Loucy (cell line): Measurements from ENCODE around the gene TBX19.
A peak's percentile ranks its signal among the peaks of the same experiment; 100 is the strongest.

ENCODE experiments used
- H2AFZ ChIP-seq: fragments of 200-600 bp; sonication (generic); 2 replicates; pipeline ENCODE4 v1.6.0; 2016; ENCODE audit warnings: antibody characterized with exemption, mild to moderate bottlenecking, low read length, moderate library complexity
- H3F3A ChIP-seq: fragments of 200-600 bp; 2 replicates; pipeline ENCODE4 v1.6.0; 2016; ENCODE audit warnings: antibody characterized with exemption, low read depth, mild to moderate bottlenecking
- H3K27me3 ChIP-seq: fragments of 200-600 bp; sonication (generic); 2 replicates; pipeline ENCODE4 v1.6.1; 2014; ENCODE audit warnings: low read length, mild to moderate bottlenecking; ENCODE audit not compliant: insufficient read depth, poor library complexity, severe bottlenecking
- H3K36me3 ChIP-seq: fragments of 200-600 bp; sonication (generic); 2 replicates; pipeline ENCODE4 v1.6.1; 2016; ENCODE audit warnings: low read length; ENCODE audit not compliant: insufficient read depth
- H3K4me1 ChIP-seq: fragments of 200-600 bp; sonication (generic); 2 replicates; pipeline ENCODE4 v1.5.1; 2014; ENCODE audit warnings: low read length, mild to moderate bottlenecking; ENCODE audit not compliant: insufficient read depth, poor library complexity, severe bottlenecking
- H3K4me2 ChIP-seq: fragments of 200-600 bp; sonication (generic); 2 replicates; pipeline ENCODE4 v1.6.0; 2014; ENCODE audit warnings: antibody characterized with exemption, low read length, low read depth, mild to moderate bottlenecking; ENCODE audit not compliant: poor library complexity, severe bottlenecking
- H3K4me3 ChIP-seq: fragments of 200-600 bp; sonication (generic); 2 replicates; pipeline ENCODE4 v1.5.1; 2014; ENCODE audit warnings: low read length, mild to moderate bottlenecking, mixed read lengths; ENCODE audit not compliant: poor library complexity, severe bottlenecking
- H3K79me2 ChIP-seq: fragments of 200-600 bp; sonication (generic); 2 replicates; pipeline ENCODE4 v1.6.1; 2014; ENCODE audit warnings: low read length; ENCODE audit not compliant: insufficient read depth
- H3K9ac ChIP-seq: fragments of 200-600 bp; sonication (generic); 2 replicates; pipeline ENCODE4 v1.6.0; 2014; ENCODE audit warnings: mild to moderate bottlenecking, low read depth, low read length, moderate library complexity; ENCODE audit not compliant: poor library complexity, severe bottlenecking
- H3K9me2 ChIP-seq: fragments of 200-600 bp; sonication (generic); replicated peaks from 2 replicates; pipeline ENCODE4 v1.6.1; 2016; ENCODE audit warnings: low read depth, low read length, mixed read lengths
- H3K9me3 ChIP-seq: fragments of 200-600 bp; sonication (generic); 2 replicates; pipeline ENCODE4 v1.6.1; 2014; ENCODE audit warnings: mild to moderate bottlenecking, antibody characterized with exemption, low read length, low read depth; ENCODE audit not compliant: insufficient read depth
- H4K20me1 ChIP-seq: fragments of 200-600 bp; sonication (generic); 2 replicates; pipeline ENCODE4 v1.6.0; 2014; ENCODE audit warnings: antibody characterized with exemption, low read length, mild to moderate bottlenecking; ENCODE audit not compliant: insufficient read depth, poor library complexity, severe bottlenecking
- EZH2phosphoT487 ChIP-seq: fragments of 200-600 bp; IDR thresholded peaks from 2 replicates; pipeline ENCODE4 v1.6.1; 2018; ENCODE audit warnings: antibody characterized with exemption, mild to moderate bottlenecking, moderate library complexity, borderline replicate concordance
- TF ChIP-seq, protein P1 (sequence below): fragments of 200-600 bp; sonication (generic); conservative IDR thresholded peaks from 2 replicates; pipeline ENCODE4 v1.5.1; 2014; ENCODE audit warnings: mild to moderate bottlenecking, antibody characterized with exemption, low read length

Gene TBX19

DNA sequence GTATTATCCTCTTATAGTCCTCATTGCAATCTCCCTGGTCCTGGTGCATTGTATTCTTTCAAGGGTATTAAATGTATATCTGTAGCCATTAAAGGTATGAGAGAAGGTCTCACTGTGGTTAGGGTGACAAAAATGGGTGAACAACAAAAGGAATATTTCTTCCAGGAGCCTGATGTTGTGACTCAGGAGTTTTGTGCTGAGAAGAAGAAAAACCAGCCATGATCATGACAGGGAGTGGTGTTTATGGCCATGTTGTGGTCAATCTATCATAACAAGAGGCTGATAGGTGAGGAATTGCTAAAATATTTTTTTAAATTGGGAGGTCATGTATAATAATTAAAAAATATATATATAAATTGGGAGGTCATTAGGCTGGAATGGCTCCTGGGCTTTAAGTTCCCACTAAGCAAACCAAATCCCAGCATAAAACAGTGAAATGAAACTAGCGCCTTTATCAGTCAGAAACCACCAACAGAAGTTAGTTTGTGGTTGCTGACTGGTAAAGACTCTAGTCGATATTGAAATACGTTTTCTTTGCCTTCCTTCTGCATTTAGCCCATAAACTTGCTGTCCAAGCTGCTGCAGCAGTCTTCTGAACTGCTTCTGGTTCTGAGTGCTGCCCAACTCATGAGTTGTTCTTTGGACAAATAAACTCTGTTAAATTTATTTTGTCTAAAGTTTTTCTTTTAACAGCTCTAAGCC lies 60.3 kb downstream of the TBX19 start:
- no peak overlapping the region for H2AFZ ChIP-seq

DNA sequence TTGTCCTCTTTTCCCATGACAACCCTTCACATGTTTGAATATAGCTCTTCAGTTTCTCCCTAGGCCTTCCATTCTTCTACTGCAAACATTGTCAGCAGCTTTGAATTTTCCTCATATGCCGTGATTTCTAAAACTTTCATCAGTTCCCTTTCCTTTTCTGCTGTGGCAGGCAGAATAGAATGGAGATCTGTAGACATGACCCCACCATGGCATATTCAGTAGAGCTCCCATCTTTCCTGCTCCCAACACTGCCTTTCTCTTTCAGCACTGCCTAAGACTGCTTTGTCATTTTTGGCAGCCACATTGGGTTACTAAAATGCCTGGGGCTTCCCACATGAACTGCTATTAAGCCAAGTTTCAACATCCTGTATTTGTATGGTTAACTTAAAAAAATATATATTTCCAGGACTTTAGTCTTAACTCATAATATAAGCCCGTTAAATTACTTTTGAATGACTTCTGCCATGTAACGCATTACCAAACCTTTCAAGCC lies 60.9 kb downstream of the TBX19 start:
- no peaks in the 10 kb centered on the region for H3K36me3 ChIP-seq
- peaks cover 6% of the 10 kb centered on the region for H3K4me1 ChIP-seq
- no peak overlapping the region for H2AFZ ChIP-seq
- no peaks in the 10 kb centered on the region for H3K27me3 ChIP-seq
- no peak overlapping the region for H3K9ac ChIP-seq
- no peak overlapping the region for H3K4me2 ChIP-seq
- no peaks in the 10 kb centered on the region for H3K79me2 ChIP-seq
- no peaks in the 10 kb centered on the region for H3K9me3 ChIP-seq
- no peak overlapping the region for H3K4me3 ChIP-seq
- no peak for TF ChIP-seq EZH2phosphoT487
- TF ChIP-seq, protein P1, sequence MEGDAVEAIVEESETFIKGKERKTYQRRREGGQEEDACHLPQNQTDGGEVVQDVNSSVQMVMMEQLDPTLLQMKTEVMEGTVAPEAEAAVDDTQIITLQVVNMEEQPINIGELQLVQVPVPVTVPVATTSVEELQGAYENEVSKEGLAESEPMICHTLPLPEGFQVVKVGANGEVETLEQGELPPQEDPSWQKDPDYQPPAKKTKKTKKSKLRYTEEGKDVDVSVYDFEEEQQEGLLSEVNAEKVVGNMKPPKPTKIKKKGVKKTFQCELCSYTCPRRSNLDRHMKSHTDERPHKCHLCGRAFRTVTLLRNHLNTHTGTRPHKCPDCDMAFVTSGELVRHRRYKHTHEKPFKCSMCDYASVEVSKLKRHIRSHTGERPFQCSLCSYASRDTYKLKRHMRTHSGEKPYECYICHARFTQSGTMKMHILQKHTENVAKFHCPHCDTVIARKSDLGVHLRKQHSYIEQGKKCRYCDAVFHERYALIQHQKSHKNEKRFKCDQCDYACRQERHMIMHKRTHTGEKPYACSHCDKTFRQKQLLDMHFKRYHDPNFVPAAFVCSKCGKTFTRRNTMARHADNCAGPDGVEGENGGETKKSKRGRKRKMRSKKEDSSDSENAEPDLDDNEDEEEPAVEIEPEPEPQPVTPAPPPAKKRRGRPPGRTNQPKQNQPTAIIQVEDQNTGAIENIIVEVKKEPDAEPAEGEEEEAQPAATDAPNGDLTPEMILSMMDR: no peak
- no peaks in the 10 kb centered on the region for H4K20me1 ChIP-seq
- H3F3A ChIP-seq: no peaks in the 10 kb centered on the region
- H3K9me2 ChIP-seq: no peaks in the 10 kb centered on the region

More for the DNA sequence above, 60.3 kb downstream of the TBX19 start:
- no peak overlapping the region for H3K4me3 ChIP-seq
- H3K9me2 ChIP-seq: no peaks in the 10 kb centered on the region
- no peaks in the 10 kb centered on the region for H4K20me1 ChIP-seq
- TF ChIP-seq EZH2phosphoT487: no peak
- TF ChIP-seq, protein P1: no peak
- H3K36me3 ChIP-seq: no peaks in the 10 kb centered on the region
- no peak overlapping the region for H3K9ac ChIP-seq
- no peaks in the 10 kb centered on the region for H3K79me2 ChIP-seq
- no peaks in the 10 kb centered on the region for H3F3A ChIP-seq
- H3K9me3 ChIP-seq: no peaks in the 10 kb centered on the region
- H3K4me1 ChIP-seq: peaks cover 6% of the 10 kb centered on the region
- no peak overlapping the region for H3K4me2 ChIP-seq
- H3K27me3 ChIP-seq: no peaks in the 10 kb centered on the region

DNA sequence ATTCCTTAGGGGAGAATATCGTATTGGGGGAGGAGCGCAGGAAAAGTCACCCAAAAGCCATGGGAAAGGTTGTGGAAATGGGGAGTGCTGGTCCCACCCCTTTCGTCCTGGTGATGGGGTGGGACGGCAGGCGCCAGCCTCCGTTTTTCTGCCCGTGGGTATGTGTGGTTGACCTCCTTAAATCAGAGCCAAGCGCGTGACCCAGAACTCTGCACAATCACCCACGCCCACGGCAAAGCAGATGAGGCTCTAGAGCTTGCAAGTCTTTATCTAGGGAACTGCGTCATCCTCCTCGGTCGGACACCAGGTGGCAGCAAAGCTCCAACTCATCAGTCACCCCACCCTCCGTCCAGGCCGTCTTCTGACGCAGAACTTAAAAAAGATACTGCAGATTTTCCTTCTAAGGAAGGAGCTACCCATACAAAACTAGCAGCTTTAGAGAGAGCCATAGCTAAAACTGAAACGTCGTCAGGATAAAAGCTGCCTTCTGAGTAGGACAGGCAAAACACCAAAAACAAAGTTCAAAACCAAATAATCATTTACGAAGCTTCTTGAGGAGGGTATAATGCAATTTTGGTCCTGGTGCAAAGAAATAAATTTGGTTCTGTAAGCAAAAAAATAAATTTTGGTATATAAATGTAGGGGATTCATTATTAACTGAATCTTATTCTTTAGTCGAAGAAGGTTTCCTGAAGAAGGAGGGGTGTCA lies 62.0 kb downstream of the TBX19 start:
- Histone ChIP-seq H3K4me1 (peaks cover 6% of the 10 kb centered on the region), H3F3A (no peaks in the 10 kb centered on the region), H3K36me3 (no peaks in the 10 kb centered on the region), H3K27me3 (no peaks in the 10 kb centered on the region), H3K9me2 (no peaks in the 10 kb centered on the region), H3K9ac (no peak overlapping the region), H3K4me2 (peak overlapping the region; percentile 23), H3K79me2 (no peaks in the 10 kb centered on the region), H2AFZ (peak overlapping the region; percentile 42; the same call in 1 of the 2 replicates), H3K9me3 (no peaks in the 10 kb centered on the region), H3K4me3 (no peak overlapping the region), H4K20me1 (no peaks in the 10 kb centered on the region)
- TF ChIP-seq, protein P1: peak; percentile 61
- TF ChIP-seq EZH2phosphoT487: no peak
